ENCODE results near the gene DNAJB9.

Gene DNAJB9

DNA sequence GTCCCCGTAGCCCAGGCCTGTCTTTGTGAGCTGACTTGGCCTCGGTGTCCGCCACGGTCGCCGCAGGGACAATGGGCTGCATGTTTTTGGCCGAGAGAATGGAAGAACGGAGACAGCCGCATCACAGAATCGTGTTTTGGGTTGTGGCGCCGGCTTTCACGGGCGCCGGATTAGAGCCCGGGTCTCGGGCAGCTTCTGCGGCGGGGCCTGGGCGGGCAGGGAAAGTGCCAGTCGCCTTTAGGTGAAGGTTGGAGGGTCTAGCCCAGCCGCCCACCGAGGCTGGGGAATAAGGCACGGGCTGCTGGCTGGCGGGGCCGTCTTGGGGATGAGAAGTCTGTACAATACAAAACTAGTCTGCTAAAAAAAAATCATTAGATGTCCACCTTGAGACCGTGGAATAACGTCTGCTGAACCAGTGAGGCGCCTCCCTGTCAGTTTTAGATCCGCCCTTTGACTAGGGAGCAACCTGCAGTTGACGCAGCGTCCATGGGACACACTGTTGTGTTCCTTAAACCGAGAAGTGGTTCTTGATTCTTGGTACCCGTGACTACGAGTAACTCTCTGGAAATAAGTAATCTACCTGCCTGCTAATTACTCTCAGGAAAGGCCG is 577 bp downstream of the DNAJB9 start:
- peak in 1 of 2 experiments; percentile 72 for DNase-seq (ENCODE audit: low read depth in 1 of 2, low spot score in 1 of 2)
- H3K27me3 ChIP-seq (ENCODE audit: insufficient read depth, poor library complexity, severe bottlenecking) = no peaks in the 10 kb centered on the region
- peak overlapping the region; percentile 94 for H3K27ac ChIP-seq (replicated peaks)
- peak overlapping the region; percentile 98 for H3K4me3 ChIP-seq (replicated peaks; ENCODE audit: insufficient read depth, low read length)
- TF ChIP-seq SPI1 (IDR thresholded peaks at IDR 0.05; ENCODE audit: borderline replicate concordance, low read depth) = peak; percentile 48; the same call in 1 of the 2 replicates
- no peak for TF ChIP-seq GABPA (IDR thresholded peaks at IDR 0.05; ENCODE audit: low read depth)
- no peak; the same call in 1 of the 2 replicates for TF ChIP-seq POLR2AphosphoS5 (IDR thresholded peaks at IDR 0.05; ENCODE audit: low read depth)

DNA sequence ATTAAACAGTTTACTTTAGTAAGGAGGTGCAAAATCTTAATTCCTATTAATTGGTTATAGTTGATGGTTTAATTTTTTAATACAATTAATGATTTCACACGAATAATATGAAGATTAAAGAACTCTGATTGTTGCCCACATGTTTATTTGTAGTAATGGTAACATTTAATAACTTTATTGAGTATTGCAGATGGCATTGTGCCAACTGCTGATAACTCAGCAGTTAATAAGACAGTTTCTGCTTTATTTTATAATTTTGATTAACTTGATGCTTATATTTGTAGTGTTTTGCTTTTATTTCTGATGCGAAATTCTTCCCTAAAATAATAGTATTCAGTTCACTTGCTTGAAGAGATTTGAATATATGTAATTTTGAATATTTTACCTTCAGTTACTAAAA is 2.8 kb downstream of the DNAJB9 start:
- H3K4me3 ChIP-seq (replicated peaks; ENCODE audit: insufficient read depth, low read length) = no peak overlapping the region
- H3K27me3 ChIP-seq (ENCODE audit: insufficient read depth, poor library complexity, severe bottlenecking) = no peaks in the 10 kb centered on the region
- H3K27ac ChIP-seq (replicated peaks) = no peak overlapping the region
- no peak for TF ChIP-seq POLR2AphosphoS5 (IDR thresholded peaks at IDR 0.05; ENCODE audit: low read depth)
- TF ChIP-seq GABPA (IDR thresholded peaks at IDR 0.05; ENCODE audit: low read depth) = no peak
- TF ChIP-seq, protein P1, sequence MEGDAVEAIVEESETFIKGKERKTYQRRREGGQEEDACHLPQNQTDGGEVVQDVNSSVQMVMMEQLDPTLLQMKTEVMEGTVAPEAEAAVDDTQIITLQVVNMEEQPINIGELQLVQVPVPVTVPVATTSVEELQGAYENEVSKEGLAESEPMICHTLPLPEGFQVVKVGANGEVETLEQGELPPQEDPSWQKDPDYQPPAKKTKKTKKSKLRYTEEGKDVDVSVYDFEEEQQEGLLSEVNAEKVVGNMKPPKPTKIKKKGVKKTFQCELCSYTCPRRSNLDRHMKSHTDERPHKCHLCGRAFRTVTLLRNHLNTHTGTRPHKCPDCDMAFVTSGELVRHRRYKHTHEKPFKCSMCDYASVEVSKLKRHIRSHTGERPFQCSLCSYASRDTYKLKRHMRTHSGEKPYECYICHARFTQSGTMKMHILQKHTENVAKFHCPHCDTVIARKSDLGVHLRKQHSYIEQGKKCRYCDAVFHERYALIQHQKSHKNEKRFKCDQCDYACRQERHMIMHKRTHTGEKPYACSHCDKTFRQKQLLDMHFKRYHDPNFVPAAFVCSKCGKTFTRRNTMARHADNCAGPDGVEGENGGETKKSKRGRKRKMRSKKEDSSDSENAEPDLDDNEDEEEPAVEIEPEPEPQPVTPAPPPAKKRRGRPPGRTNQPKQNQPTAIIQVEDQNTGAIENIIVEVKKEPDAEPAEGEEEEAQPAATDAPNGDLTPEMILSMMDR (IDR thresholded peaks at IDR 0.05; ENCODE audit: insufficient read depth, low read length) = no peak
- TF ChIP-seq, protein P2, sequence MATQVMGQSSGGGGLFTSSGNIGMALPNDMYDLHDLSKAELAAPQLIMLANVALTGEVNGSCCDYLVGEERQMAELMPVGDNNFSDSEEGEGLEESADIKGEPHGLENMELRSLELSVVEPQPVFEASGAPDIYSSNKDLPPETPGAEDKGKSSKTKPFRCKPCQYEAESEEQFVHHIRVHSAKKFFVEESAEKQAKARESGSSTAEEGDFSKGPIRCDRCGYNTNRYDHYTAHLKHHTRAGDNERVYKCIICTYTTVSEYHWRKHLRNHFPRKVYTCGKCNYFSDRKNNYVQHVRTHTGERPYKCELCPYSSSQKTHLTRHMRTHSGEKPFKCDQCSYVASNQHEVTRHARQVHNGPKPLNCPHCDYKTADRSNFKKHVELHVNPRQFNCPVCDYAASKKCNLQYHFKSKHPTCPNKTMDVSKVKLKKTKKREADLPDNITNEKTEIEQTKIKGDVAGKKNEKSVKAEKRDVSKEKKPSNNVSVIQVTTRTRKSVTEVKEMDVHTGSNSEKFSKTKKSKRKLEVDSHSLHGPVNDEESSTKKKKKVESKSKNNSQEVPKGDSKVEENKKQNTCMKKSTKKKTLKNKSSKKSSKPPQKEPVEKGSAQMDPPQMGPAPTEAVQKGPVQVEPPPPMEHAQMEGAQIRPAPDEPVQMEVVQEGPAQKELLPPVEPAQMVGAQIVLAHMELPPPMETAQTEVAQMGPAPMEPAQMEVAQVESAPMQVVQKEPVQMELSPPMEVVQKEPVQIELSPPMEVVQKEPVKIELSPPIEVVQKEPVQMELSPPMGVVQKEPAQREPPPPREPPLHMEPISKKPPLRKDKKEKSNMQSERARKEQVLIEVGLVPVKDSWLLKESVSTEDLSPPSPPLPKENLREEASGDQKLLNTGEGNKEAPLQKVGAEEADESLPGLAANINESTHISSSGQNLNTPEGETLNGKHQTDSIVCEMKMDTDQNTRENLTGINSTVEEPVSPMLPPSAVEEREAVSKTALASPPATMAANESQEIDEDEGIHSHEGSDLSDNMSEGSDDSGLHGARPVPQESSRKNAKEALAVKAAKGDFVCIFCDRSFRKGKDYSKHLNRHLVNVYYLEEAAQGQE (IDR thresholded peaks at IDR 0.05; ENCODE audit: insufficient replicate concordance, low read depth) = no peak
- no peak for TF ChIP-seq SPI1 (IDR thresholded peaks at IDR 0.05; ENCODE audit: borderline replicate concordance, low read depth)
- DNase-seq (ENCODE audit: low read depth in 1 of 2, low spot score in 1 of 2) = no peak

DNA sequence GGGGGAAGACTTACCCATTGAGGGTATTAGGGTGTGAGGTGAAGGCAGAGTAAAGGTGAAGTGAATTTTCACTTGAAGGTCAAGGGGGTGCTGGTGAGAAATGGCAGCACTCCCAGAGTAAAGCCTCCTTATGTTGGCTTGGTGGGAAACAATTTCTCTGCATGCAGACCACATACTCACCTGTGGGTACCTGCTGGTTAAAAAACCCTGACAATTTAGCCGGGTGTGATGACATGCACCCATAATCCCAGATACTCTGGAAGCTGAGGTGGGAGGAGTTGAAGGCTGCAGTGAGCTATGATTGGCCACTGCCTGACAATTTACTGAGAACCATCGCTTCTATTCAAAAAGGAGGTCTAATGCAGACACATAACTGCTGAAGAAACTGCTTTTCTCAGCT is 5.5 kb downstream of the DNAJB9 start:
- Histone ChIP-seq H3K4me3 (replicated peaks; ENCODE audit: insufficient read depth, low read length) (no peak overlapping the region), H3K27ac (replicated peaks) (no peak overlapping the region), H3K27me3 (ENCODE audit: insufficient read depth, poor library complexity, severe bottlenecking) (no peaks in the 10 kb centered on the region)
- TF ChIP-seq POLR2AphosphoS5 (IDR thresholded peaks at IDR 0.05; ENCODE audit: low read depth) (no peak), GABPA (IDR thresholded peaks at IDR 0.05; ENCODE audit: low read depth) (no peak), SPI1 (IDR thresholded peaks at IDR 0.05; ENCODE audit: borderline replicate concordance, low read depth) (no peak)
- TF ChIP-seq, protein P2 (IDR thresholded peaks at IDR 0.05; ENCODE audit: insufficient replicate concordance, low read depth) = no peak
- TF ChIP-seq, protein P1 (IDR thresholded peaks at IDR 0.05; ENCODE audit: insufficient read depth, low read length) = no peak
- DNase-seq (ENCODE audit: low read depth in 1 of 2, low spot score in 1 of 2) = no peak

DNA sequence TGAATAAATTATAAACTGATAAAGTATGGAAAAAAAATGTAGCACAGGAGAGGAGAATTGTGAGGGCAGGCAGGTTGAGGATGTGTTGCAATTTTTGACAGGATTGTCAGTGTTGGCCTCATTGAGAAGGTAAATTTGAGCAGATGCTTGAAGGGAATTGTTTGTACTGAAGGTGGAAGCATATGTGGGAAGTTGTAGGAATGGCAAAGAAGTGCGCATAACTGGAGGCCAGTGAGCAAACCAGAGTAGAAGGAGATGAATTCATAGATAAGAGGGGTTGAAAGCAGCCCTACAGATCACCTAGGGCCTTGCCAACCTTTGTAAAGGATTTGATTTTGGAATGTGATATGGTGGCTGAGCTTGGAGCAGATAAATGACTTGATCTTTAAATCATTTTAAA is 6.4 kb downstream of the DNAJB9 start:
- no peak overlapping the region for H3K27ac ChIP-seq (replicated peaks)
- no peak for TF ChIP-seq POLR2AphosphoS5 (IDR thresholded peaks at IDR 0.05; ENCODE audit: low read depth)
- no peak for TF ChIP-seq SPI1 (IDR thresholded peaks at IDR 0.05; ENCODE audit: borderline replicate concordance, low read depth)
- TF ChIP-seq, protein P2 (IDR thresholded peaks at IDR 0.05; ENCODE audit: insufficient replicate concordance, low read depth) = no peak
- TF ChIP-seq, protein P1 (IDR thresholded peaks at IDR 0.05; ENCODE audit: insufficient read depth, low read length) = no peak
- no peak for TF ChIP-seq GABPA (IDR thresholded peaks at IDR 0.05; ENCODE audit: low read depth)
- no peak for DNase-seq (ENCODE audit: low read depth in 1 of 2, low spot score in 1 of 2)
- no peak overlapping the region for H3K4me3 ChIP-seq (replicated peaks; ENCODE audit: insufficient read depth, low read length)
- no peaks in the 10 kb centered on the region for H3K27me3 ChIP-seq (ENCODE audit: insufficient read depth, poor library complexity, severe bottlenecking)

All from HL-60 (cell line).